SJSA1 (cell line): ENCODE measurements around the gene PRCD. TPM values are rescaled to one million over a fixed set of nuclear protein-coding genes. Genes with fewer than 3 reads are reported as not detected.

ENCODE experiments used
- DNase-seq, 2 experiments: peaks; one replicate each; pipeline ENCODE4 v3.0.0-alpha.2; 2015 to 2020; ENCODE audit warnings: low spot score in 2 of 2, low read depth in 1 of 2
- H3K27ac ChIP-seq: fragments of 250-450 bp; sonication (Bioruptor Pico); 2 replicates; pipeline ENCODE4 v1.5.1; 2020; ENCODE audit warnings: mild to moderate bottlenecking, moderate library complexity
- H3K27me3 ChIP-seq: fragments of 250-450 bp; sonication (Bioruptor Pico); replicated peaks from 2 replicates; pipeline ENCODE4 v1.5.1; 2020; ENCODE audit warnings: mild to moderate bottlenecking, moderate library complexity
- H3K36me3 ChIP-seq: fragments of 250-450 bp; sonication (Bioruptor Pico); 2 replicates; pipeline ENCODE4 v1.5.1; 2020; ENCODE audit warnings: mild to moderate bottlenecking
- H3K4me1 ChIP-seq: fragments of 250-450 bp; sonication (Bioruptor Pico); replicated peaks from 2 replicates; pipeline ENCODE4 v1.6.1; 2021; ENCODE audit warnings: mild to moderate bottlenecking
- H3K4me3 ChIP-seq: fragments of 250-450 bp; sonication (Bioruptor Pico); 2 replicates; pipeline ENCODE4 v1.5.1; 2020; ENCODE audit warnings: mild to moderate bottlenecking
- H3K9me3 ChIP-seq: fragments of 250-450 bp; sonication (Bioruptor Pico); replicated peaks from 2 replicates; pipeline ENCODE4 v1.5.1; 2020; ENCODE audit warnings: mild to moderate bottlenecking
- total RNA-seq: library from RNA; depleted of rRNA; stranded (reverse); fragments of >200 nt; shearing (Covaris generic); gene quantifications from 2 replicates; pipeline ENCODE4 v1.2.3, GENCODE V29; 2014; rRNA removed

Gene PRCD
- total RNA-seq: 0.13 TPM in 1 of 2 replicates, not detected in the other

GRCh38 chr17:76539631-76540271 is at the start of gene PRCD:
Gene PRCD (plus strand): TSS chr17:76540044. CDS start chr17:76540142, 98 bp downstream.
- DNase-seq: peak in 1 of 2 experiments; percentile 44
- H3K4me3 ChIP-seq: peak within 1 kb of the TSS; percentile 15
- H3K4me1 ChIP-seq: peaks cover 25% of the 10 kb centered on the region
- H3K9me3 ChIP-seq: peaks cover 3% of the 10 kb centered on the region; the same call in 1 of the 2 replicates
- peaks cover 7% of the 10 kb centered on the region for H3K27me3 ChIP-seq
- no peak within 1 kb of the TSS for H3K27ac ChIP-seq
- no peaks in the 10 kb centered on the region for H3K36me3 ChIP-seq

GRCh38 chr17:76490112-76490710 is 49.6 kb upstream of the PRCD start:
- H3K27me3 ChIP-seq: no peaks in the 10 kb centered on the region
- peaks cover 14% of the 10 kb centered on the region for H3K4me1 ChIP-seq
- H3K9me3 ChIP-seq: no peaks in the 10 kb centered on the region
- no peak overlapping the region for H3K27ac ChIP-seq
- H3K36me3 ChIP-seq: no peaks in the 10 kb centered on the region
- DNase-seq: no peak
- H3K4me3 ChIP-seq: no peak overlapping the region

- Histone ChIP-seq H3K4me3 (no peak overlapping the region), H3K4me1 (peaks cover 14% of the 10 kb centered on the region), H3K27ac (no peak overlapping the region), H3K9me3 (no peaks in the 10 kb centered on the region), H3K27me3 (no peaks in the 10 kb centered on the region), H3K36me3 (no peaks in the 10 kb centered on the region)
- no peak for DNase-seq
These were observed 48.3 kb upstream of the PRCD start for GRCh38 chr17:76491271-76492122.

GRCh38 chr17:76492123-76492988 is 47.5 kb upstream of the PRCD start:
- H3K27me3 ChIP-seq: no peaks in the 10 kb centered on the region
- no peak overlapping the region for H3K4me3 ChIP-seq
- no peaks in the 10 kb centered on the region for H3K36me3 ChIP-seq
- no peak for DNase-seq
- no peak overlapping the region for H3K27ac ChIP-seq
- H3K9me3 ChIP-seq: no peaks in the 10 kb centered on the region
- H3K4me1 ChIP-seq: peaks cover 15% of the 10 kb centered on the region

- Histone ChIP-seq H3K4me1 (peaks cover 22% of the 10 kb centered on the region), H3K9me3 (no peaks in the 10 kb centered on the region), H3K27me3 (no peaks in the 10 kb centered on the region), H3K4me3 (no peak overlapping the region), H3K27ac (peak overlapping the region; percentile 13; the same call in 1 of the 2 replicates), H3K36me3 (no peaks in the 10 kb centered on the region)
- DNase-seq: peak in 1 of 2 experiments; percentile 39
These were observed 46.8 kb upstream of the PRCD start for GRCh38 chr17:76492989-76493501.

- no peaks in the 10 kb centered on the region for H3K36me3 ChIP-seq
- H3K4me3 ChIP-seq: no peak overlapping the region
- peak overlapping the region; percentile 13; the same call in 1 of the 2 replicates for H3K27ac ChIP-seq
- H3K4me1 ChIP-seq: peaks cover 28% of the 10 kb centered on the region
- H3K27me3 ChIP-seq: no peaks in the 10 kb centered on the region
- H3K9me3 ChIP-seq: no peaks in the 10 kb centered on the region
- no peak for DNase-seq
These were observed 46.2 kb upstream of the PRCD start for GRCh38 chr17:76493505-76494167.

- Histone ChIP-seq H3K27me3 (no peaks in the 10 kb centered on the region), H3K36me3 (no peaks in the 10 kb centered on the region), H3K27ac (no peak overlapping the region), H3K4me1 (peaks cover 50% of the 10 kb centered on the region), H3K4me3 (no peak overlapping the region), H3K9me3 (no peaks in the 10 kb centered on the region)
- no peak for DNase-seq
These were observed 44.0 kb upstream of the PRCD start for GRCh38 chr17:76495663-76496400.

GRCh38 chr17:76496464-76496863 is 43.4 kb upstream of the PRCD start:
- Histone ChIP-seq H3K36me3 (no peaks in the 10 kb centered on the region), H3K9me3 (no peaks in the 10 kb centered on the region), H3K27me3 (no peaks in the 10 kb centered on the region), H3K4me3 (no peak overlapping the region), H3K4me1 (peaks cover 56% of the 10 kb centered on the region), H3K27ac (no peak overlapping the region)
- DNase-seq: no peak

GRCh38 chr17:76497699-76497978 is 42.2 kb upstream of the PRCD start:
- H3K4me3 ChIP-seq: no peak overlapping the region; the same call in 1 of the 2 replicates
- no peaks in the 10 kb centered on the region for H3K36me3 ChIP-seq
- H3K27ac ChIP-seq: peak overlapping the region; percentile 58; the same call in 1 of the 2 replicates
- no peaks in the 10 kb centered on the region for H3K27me3 ChIP-seq
- H3K4me1 ChIP-seq: peaks cover 60% of the 10 kb centered on the region
- no peak for DNase-seq
- no peaks in the 10 kb centered on the region for H3K9me3 ChIP-seq

- Histone ChIP-seq H3K27me3 (no peaks in the 10 kb centered on the region), H3K4me3 (no peak overlapping the region; the same call in 1 of the 2 replicates), H3K9me3 (no peaks in the 10 kb centered on the region), H3K27ac (peak overlapping the region; percentile 58), H3K36me3 (no peaks in the 10 kb centered on the region), H3K4me1 (peaks cover 54% of the 10 kb centered on the region)
- peak; percentile 87 to 96 for DNase-seq
These were observed 41.6 kb upstream of the PRCD start for GRCh38 chr17:76497979-76498875.

GRCh38 chr17:76498876-76499251 is 41.0 kb upstream of the PRCD start:
- H3K9me3 ChIP-seq: no peaks in the 10 kb centered on the region
- no peaks in the 10 kb centered on the region for H3K27me3 ChIP-seq
- DNase-seq: no peak
- peaks cover 49% of the 10 kb centered on the region for H3K4me1 ChIP-seq
- H3K36me3 ChIP-seq: no peaks in the 10 kb centered on the region
- H3K4me3 ChIP-seq: no peak overlapping the region
- peak overlapping the region; percentile 58 for H3K27ac ChIP-seq
